Measurements from ENCODE around the gene UNC79. TPM values are rescaled to one million over a fixed set of nuclear protein-coding genes. Genes with fewer than 3 reads are reported as not detected.

UNC79 gene
- total RNA-seq, 1 experiment from 2014 or later, result 0.05 TPM

DNA sequence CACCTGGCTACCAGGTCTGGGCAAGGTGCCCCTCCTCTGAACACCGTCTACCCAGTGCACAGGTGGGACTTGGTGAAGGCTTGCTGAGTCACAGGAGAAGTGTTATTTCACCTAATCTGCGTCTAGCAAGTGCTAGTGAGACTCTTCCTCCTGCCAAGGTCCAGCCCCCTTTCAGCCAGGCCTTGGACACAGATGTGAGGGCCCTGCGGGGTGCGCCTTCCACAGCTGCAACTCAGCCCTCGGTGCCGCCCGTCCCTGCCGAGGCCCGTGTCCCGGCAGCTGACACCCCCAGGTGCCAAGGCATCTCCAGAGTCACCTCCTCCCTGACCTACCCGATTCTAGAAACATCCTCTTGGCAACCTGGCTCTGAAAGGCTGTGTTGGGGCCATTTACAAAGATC is 302.5 kb downstream of the UNC79 start:
- ChIA-PET POLR2A (no interaction called here), CTCF (no interaction called here)
- Histone ChIP-seq H3K4me1 (ENCODE audit: control insufficient read depth, insufficient read depth, low read length) (no peaks in the 10 kb centered on the region), H3K36me3 (ENCODE audit: control insufficient read depth, insufficient read depth, low read length) (no peaks in the 10 kb centered on the region), H3K4me3 (ENCODE audit: low read depth in 2 of 2, low read length in 2 of 2) (no peak overlapping the region), H3K27me3 (ENCODE audit: control insufficient read depth, insufficient read depth, low read length) (peaks cover 2% of the 10 kb centered on the region; the same call in 1 of the 2 replicates), H3K27ac (ENCODE audit: low read length) (no peak overlapping the region), H3K9me3 (ENCODE audit: control insufficient read depth, insufficient read depth, low read depth, low read length) (no peaks in the 10 kb centered on the region)
- in situ Hi-C loops (cut with HindIII; ENCODE audit: low pct_unique_long_range_greater_than_20kb, low sequenced_read_pairs), result no loop called here
- no peak for ATAC-seq
- intact Hi-C loops (cut with micrococcal nuclease; ENCODE audit: unreplicated experiment), result no loop called here
- DNase-seq (ENCODE audit: low read depth, low spot score), result no peak
- no TSS peak for BruUV-seq (replicated peaks)
- TF ChIP-seq, protein P1, sequence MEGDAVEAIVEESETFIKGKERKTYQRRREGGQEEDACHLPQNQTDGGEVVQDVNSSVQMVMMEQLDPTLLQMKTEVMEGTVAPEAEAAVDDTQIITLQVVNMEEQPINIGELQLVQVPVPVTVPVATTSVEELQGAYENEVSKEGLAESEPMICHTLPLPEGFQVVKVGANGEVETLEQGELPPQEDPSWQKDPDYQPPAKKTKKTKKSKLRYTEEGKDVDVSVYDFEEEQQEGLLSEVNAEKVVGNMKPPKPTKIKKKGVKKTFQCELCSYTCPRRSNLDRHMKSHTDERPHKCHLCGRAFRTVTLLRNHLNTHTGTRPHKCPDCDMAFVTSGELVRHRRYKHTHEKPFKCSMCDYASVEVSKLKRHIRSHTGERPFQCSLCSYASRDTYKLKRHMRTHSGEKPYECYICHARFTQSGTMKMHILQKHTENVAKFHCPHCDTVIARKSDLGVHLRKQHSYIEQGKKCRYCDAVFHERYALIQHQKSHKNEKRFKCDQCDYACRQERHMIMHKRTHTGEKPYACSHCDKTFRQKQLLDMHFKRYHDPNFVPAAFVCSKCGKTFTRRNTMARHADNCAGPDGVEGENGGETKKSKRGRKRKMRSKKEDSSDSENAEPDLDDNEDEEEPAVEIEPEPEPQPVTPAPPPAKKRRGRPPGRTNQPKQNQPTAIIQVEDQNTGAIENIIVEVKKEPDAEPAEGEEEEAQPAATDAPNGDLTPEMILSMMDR (IDR thresholded peaks at IDR 0.05), result no peak
- TF ChIP-seq SIN3A (IDR thresholded peaks at IDR 0.05; ENCODE audit: borderline replicate concordance, insufficient read depth, low read depth, low read length) (no peak), TCF7L2 (IDR thresholded peaks at IDR 0.05; ENCODE audit: low read depth, low read length) (no peak), POLR2AphosphoS5 (IDR thresholded peaks at IDR 0.05; ENCODE audit: low read depth, low read length) (no peak)
- TF ChIP-seq, protein P2, sequence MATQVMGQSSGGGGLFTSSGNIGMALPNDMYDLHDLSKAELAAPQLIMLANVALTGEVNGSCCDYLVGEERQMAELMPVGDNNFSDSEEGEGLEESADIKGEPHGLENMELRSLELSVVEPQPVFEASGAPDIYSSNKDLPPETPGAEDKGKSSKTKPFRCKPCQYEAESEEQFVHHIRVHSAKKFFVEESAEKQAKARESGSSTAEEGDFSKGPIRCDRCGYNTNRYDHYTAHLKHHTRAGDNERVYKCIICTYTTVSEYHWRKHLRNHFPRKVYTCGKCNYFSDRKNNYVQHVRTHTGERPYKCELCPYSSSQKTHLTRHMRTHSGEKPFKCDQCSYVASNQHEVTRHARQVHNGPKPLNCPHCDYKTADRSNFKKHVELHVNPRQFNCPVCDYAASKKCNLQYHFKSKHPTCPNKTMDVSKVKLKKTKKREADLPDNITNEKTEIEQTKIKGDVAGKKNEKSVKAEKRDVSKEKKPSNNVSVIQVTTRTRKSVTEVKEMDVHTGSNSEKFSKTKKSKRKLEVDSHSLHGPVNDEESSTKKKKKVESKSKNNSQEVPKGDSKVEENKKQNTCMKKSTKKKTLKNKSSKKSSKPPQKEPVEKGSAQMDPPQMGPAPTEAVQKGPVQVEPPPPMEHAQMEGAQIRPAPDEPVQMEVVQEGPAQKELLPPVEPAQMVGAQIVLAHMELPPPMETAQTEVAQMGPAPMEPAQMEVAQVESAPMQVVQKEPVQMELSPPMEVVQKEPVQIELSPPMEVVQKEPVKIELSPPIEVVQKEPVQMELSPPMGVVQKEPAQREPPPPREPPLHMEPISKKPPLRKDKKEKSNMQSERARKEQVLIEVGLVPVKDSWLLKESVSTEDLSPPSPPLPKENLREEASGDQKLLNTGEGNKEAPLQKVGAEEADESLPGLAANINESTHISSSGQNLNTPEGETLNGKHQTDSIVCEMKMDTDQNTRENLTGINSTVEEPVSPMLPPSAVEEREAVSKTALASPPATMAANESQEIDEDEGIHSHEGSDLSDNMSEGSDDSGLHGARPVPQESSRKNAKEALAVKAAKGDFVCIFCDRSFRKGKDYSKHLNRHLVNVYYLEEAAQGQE (IDR thresholded peaks at IDR 0.05; ENCODE audit: insufficient read depth in 1 of 2, low read depth in 2 of 2, low read length in 1 of 2), result no peak

DNA sequence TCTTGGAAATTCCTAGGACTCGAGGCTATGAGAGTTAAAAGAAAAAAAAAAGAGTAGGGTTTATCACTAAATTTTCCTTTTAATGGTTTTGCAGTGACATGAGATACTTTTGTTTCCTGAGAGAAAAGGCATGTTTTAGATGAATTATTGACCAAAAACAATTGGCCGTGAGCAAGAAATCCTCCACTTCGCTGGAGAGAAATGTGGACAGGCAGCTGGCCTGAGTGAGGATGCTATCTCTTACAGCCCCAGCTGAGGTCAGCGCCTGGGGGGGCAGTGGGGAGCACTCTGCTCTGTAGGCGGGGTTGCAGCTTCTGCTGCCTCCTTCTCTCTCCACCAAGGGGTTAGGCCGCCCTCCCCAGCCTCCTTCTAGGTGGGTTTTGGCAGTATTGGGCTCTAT is 302.9 kb downstream of the UNC79 start:
- in situ Hi-C loops (cut with HindIII; ENCODE audit: low pct_unique_long_range_greater_than_20kb, low sequenced_read_pairs) (no loop called here), intact Hi-C loops (cut with micrococcal nuclease; ENCODE audit: unreplicated experiment) (no loop called here)
- Histone ChIP-seq H3K27ac (ENCODE audit: low read length) (no peak overlapping the region), H3K36me3 (ENCODE audit: control insufficient read depth, insufficient read depth, low read length) (no peaks in the 10 kb centered on the region), H3K4me1 (ENCODE audit: control insufficient read depth, insufficient read depth, low read length) (no peaks in the 10 kb centered on the region), H3K9me3 (ENCODE audit: control insufficient read depth, insufficient read depth, low read depth, low read length) (no peaks in the 10 kb centered on the region), H3K4me3 (ENCODE audit: low read depth in 2 of 2, low read length in 2 of 2) (no peak overlapping the region), H3K27me3 (ENCODE audit: control insufficient read depth, insufficient read depth, low read length) (peaks cover 2% of the 10 kb centered on the region; the same call in 1 of the 2 replicates)
- ChIA-PET CTCF (no interaction called here), POLR2A (no interaction called here)
- BruUV-seq (replicated peaks), result no TSS peak
- ATAC-seq (no peak), DNase-seq (ENCODE audit: low read depth, low spot score) (no peak)
- TF ChIP-seq, protein P2 (IDR thresholded peaks at IDR 0.05; ENCODE audit: insufficient read depth in 1 of 2, low read depth in 2 of 2, low read length in 1 of 2), result no peak
- TF ChIP-seq POLR2AphosphoS5 (IDR thresholded peaks at IDR 0.05; ENCODE audit: low read depth, low read length) (no peak), TCF7L2 (IDR thresholded peaks at IDR 0.05; ENCODE audit: low read depth, low read length) (no peak), SIN3A (IDR thresholded peaks at IDR 0.05; ENCODE audit: borderline replicate concordance, insufficient read depth, low read depth, low read length) (no peak)
- TF ChIP-seq, protein P1 (IDR thresholded peaks at IDR 0.05), result no peak
